ENCODE data around the gene TNPO3. TPM values are rescaled to one million over a fixed set of nuclear protein-coding genes. Genes with fewer than 3 reads are reported as not detected.

Gene TNPO3
- polyA plus RNA-seq, 1 donor from 2014 or later: 47.7 TPM

DNA sequence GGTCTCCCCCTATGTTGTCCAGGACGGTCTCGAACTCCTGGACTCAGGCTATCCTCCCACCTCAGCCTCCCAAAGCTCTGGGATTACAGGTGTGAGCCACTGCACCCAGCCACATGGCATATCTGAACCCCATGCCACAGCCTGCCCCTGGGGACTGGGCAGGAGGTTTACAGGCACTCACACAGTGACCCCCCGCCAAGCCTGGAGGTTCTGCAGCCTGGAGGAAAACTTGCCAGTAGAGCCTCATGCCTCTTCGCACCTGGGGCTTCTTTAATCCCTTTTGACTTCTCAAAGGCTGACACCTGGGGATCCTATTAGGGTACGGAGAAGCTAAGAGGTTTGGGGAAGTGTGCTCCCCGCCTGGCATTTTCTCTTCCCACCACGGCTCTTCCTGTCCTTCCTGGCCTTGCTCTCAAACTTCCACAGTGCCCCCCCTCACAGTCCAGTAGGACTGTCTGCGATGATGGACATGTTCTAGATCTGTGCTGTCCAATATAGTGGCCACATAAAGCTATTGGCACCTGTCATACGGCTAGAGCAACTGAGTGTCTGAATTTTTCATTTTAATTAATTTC is 133.0 kb downstream of the TNPO3 start:
- Histone ChIP-seq H3F3A (ENCODE audit: insufficient read depth, low read length, poor library complexity, severe bottlenecking) (no peaks in the 10 kb centered on the region), H4K20me1 (ENCODE audit: insufficient read depth) (no peaks in the 10 kb centered on the region), H3K36me3 (ENCODE audit: insufficient read depth, low read length) (no peaks in the 10 kb centered on the region), H2AFZ (ENCODE audit: low read depth, low read length) (no peak overlapping the region), H3K4me2 (ENCODE audit: low read length) (no peak overlapping the region), H3K9ac (ENCODE audit: low read length) (no peak overlapping the region), H3K27ac (ENCODE audit: low read length) (no peak overlapping the region), H3K79me2 (replicated peaks; ENCODE audit: insufficient read depth, low read length) (no peaks in the 10 kb centered on the region), H3K4me3 (ENCODE audit: low read length) (no peak overlapping the region), H3K27me3 (ENCODE audit: insufficient read depth, low read depth, low read length) (peaks cover 2% of the 10 kb centered on the region), H3K9me2 (ENCODE audit: insufficient read depth, low read length) (no peaks in the 10 kb centered on the region), H3K9me3 (ENCODE audit: low read length) (no peaks in the 10 kb centered on the region)
- TF ChIP-seq EZH2 (IDR thresholded peaks at IDR 0.05; ENCODE audit: borderline replicate concordance, insufficient read depth, low read length, poor library complexity, severe bottlenecking) (no peak), SMC3 (conservative IDR thresholded peaks at IDR 0.05; ENCODE audit: poor library complexity) (no peak), MXI1 (conservative IDR thresholded peaks at IDR 0.05; ENCODE audit: poor library complexity, severe bottlenecking) (no peak), RAD21 (conservative IDR thresholded peaks at IDR 0.05) (no peak)

DNA sequence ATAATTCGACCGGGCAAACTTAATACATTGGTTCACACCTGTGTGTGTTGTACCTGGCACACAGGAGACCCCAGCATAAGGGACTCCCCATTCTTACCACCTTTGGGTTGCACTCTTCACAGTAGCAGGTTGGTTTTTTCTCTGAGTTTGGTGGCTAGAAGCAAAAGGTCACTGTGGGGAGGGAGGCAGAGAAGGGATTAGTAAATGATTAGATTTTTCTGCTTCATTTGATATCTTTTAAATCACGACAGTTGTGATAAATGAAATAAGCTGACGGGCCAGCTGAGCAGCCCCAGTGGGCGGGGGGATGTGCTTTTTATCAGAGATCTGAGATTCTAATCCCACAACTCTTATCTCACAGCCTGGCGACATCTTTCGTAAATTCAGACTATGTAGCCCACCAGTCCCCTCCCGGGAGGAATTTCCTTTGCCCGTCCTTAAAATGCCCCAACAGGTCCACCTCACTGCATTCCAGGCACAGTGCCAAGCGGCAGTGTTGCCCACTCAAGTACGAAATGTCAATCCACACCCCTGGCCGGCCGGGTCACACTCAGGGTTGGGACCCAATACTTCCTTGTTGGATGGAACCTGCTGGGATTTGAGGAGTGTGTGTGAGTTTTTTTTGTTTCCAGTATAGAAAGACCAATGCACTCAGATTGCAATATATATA is 133.9 kb downstream of the TNPO3 start:
- Histone ChIP-seq H2AFZ (ENCODE audit: low read depth, low read length) (no peak overlapping the region), H3F3A (ENCODE audit: insufficient read depth, low read length, poor library complexity, severe bottlenecking) (no peaks in the 10 kb centered on the region), H3K36me3 (ENCODE audit: insufficient read depth, low read length) (no peaks in the 10 kb centered on the region), H3K79me2 (replicated peaks; ENCODE audit: insufficient read depth, low read length) (no peaks in the 10 kb centered on the region), H3K9ac (ENCODE audit: low read length) (no peak overlapping the region), H4K20me1 (ENCODE audit: insufficient read depth) (no peaks in the 10 kb centered on the region), H3K4me3 (ENCODE audit: low read length) (no peak overlapping the region), H3K9me3 (ENCODE audit: low read length) (no peaks in the 10 kb centered on the region), H3K27ac (ENCODE audit: low read length) (no peak overlapping the region), H3K4me2 (ENCODE audit: low read length) (no peak overlapping the region), H3K27me3 (ENCODE audit: insufficient read depth, low read depth, low read length) (peaks cover 11% of the 10 kb centered on the region), H3K9me2 (ENCODE audit: insufficient read depth, low read length) (no peaks in the 10 kb centered on the region)
- no peak for TF ChIP-seq MXI1 (conservative IDR thresholded peaks at IDR 0.05; ENCODE audit: poor library complexity, severe bottlenecking)
- TF ChIP-seq EZH2 (IDR thresholded peaks at IDR 0.05; ENCODE audit: borderline replicate concordance, insufficient read depth, low read length, poor library complexity, severe bottlenecking): no peak
- no peak for TF ChIP-seq EP300 (conservative IDR thresholded peaks at IDR 0.05; ENCODE audit: poor library complexity, severe bottlenecking)
- no peak for TF ChIP-seq TAF1 (IDR thresholded peaks at IDR 0.05; ENCODE audit: low read depth)
- no peak for TF ChIP-seq POLR2AphosphoS5 (IDR thresholded peaks at IDR 0.05)
- TF ChIP-seq, protein P1, sequence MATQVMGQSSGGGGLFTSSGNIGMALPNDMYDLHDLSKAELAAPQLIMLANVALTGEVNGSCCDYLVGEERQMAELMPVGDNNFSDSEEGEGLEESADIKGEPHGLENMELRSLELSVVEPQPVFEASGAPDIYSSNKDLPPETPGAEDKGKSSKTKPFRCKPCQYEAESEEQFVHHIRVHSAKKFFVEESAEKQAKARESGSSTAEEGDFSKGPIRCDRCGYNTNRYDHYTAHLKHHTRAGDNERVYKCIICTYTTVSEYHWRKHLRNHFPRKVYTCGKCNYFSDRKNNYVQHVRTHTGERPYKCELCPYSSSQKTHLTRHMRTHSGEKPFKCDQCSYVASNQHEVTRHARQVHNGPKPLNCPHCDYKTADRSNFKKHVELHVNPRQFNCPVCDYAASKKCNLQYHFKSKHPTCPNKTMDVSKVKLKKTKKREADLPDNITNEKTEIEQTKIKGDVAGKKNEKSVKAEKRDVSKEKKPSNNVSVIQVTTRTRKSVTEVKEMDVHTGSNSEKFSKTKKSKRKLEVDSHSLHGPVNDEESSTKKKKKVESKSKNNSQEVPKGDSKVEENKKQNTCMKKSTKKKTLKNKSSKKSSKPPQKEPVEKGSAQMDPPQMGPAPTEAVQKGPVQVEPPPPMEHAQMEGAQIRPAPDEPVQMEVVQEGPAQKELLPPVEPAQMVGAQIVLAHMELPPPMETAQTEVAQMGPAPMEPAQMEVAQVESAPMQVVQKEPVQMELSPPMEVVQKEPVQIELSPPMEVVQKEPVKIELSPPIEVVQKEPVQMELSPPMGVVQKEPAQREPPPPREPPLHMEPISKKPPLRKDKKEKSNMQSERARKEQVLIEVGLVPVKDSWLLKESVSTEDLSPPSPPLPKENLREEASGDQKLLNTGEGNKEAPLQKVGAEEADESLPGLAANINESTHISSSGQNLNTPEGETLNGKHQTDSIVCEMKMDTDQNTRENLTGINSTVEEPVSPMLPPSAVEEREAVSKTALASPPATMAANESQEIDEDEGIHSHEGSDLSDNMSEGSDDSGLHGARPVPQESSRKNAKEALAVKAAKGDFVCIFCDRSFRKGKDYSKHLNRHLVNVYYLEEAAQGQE (IDR thresholded peaks at IDR 0.05; ENCODE audit: borderline replicate concordance): no peak
- TF ChIP-seq, protein P2, sequence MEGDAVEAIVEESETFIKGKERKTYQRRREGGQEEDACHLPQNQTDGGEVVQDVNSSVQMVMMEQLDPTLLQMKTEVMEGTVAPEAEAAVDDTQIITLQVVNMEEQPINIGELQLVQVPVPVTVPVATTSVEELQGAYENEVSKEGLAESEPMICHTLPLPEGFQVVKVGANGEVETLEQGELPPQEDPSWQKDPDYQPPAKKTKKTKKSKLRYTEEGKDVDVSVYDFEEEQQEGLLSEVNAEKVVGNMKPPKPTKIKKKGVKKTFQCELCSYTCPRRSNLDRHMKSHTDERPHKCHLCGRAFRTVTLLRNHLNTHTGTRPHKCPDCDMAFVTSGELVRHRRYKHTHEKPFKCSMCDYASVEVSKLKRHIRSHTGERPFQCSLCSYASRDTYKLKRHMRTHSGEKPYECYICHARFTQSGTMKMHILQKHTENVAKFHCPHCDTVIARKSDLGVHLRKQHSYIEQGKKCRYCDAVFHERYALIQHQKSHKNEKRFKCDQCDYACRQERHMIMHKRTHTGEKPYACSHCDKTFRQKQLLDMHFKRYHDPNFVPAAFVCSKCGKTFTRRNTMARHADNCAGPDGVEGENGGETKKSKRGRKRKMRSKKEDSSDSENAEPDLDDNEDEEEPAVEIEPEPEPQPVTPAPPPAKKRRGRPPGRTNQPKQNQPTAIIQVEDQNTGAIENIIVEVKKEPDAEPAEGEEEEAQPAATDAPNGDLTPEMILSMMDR (IDR thresholded peaks at IDR 0.05; ENCODE audit: poor library complexity, severe bottlenecking): no peak
- TF ChIP-seq SMC3 (conservative IDR thresholded peaks at IDR 0.05; ENCODE audit: poor library complexity): no peak
- no peak for TF ChIP-seq RAD21 (conservative IDR thresholded peaks at IDR 0.05)

All from neural cell (in vitro differentiated cells).